Activated CD4-positive, alpha-beta T cell treated with anti-CD3 and anti-CD28 coated beads, Interleukin-2, amount 50 U/mL, for 48 hours (primary cell): Measurements from ENCODE around the gene TMEM151B.

Source experiments
- DNase-seq, 2 experiments: peaks; one replicate each; pipeline ENCODE4 v3.0.0-alpha.2; 2020

Gene TMEM151B

GRCh38 chr6:44253307-44254101, 16.7 kb upstream of the TMEM151B start:
- peak; percentile 69 to 76 for DNase-seq

GRCh38 chr6:44254191-44255104, 15.8 kb upstream of the TMEM151B start:
- peak; percentile 46 to 59 for DNase-seq

- DNase-seq, result peak in 1 of 2 experiments; percentile 54
Observed at GRCh38 chr6:44255105-44255808, 15.0 kb upstream of the TMEM151B start.

- no peak for DNase-seq
Observed at GRCh38 chr6:44255871-44256774, 14.1 kb upstream of the TMEM151B start.

- DNase-seq, result no peak
Observed at GRCh38 chr6:44256775-44257024, 13.6 kb upstream of the TMEM151B start.

- peak; percentile 66 to 69 for DNase-seq
Observed at GRCh38 chr6:44257025-44257752, 13.1 kb upstream of the TMEM151B start, which contains the start of gene SLC35B2. TSS of gene SLC35B2 (minus strand) at chr6:44257528. CDS start at chr6:44257410, 118 bp downstream.

GRCh38 chr6:44257753-44258324, 12.4 kb upstream of the TMEM151B start:
- DNase-seq, result no peak

GRCh38 chr6:44258325-44258863, 11.9 kb upstream of the TMEM151B start:
- no peak for DNase-seq

GRCh38 chr6:44258921-44259320, 11.3 kb upstream of the TMEM151B start:
- DNase-seq, result no peak

- DNase-seq, result no peak
Observed at GRCh38 chr6:44260011-44260410, 10.2 kb upstream of the TMEM151B start.

GRCh38 chr6:44260451-44261297, 9.6 kb upstream of the TMEM151B start:
- no peak for DNase-seq

- DNase-seq, result no peak
Observed at GRCh38 chr6:44261581-44261980, 8.7 kb upstream of the TMEM151B start.

- no peak for DNase-seq
Observed at GRCh38 chr6:44262467-44263353, 7.5 kb upstream of the TMEM151B start.

- DNase-seq, result peak in 1 of 2 experiments; percentile 62
Observed at GRCh38 chr6:44263354-44264100, 6.7 kb upstream of the TMEM151B start.

GRCh38 chr6:44264154-44265006, 5.9 kb upstream of the TMEM151B start:
- peak in 1 of 2 experiments; percentile 52 for DNase-seq

GRCh38 chr6:44265007-44265721, 5.1 kb upstream of the TMEM151B start, which contains the start of gene NFKBIE:
TSS of gene NFKBIE (minus strand) at chr6:44265551. CDS start at chr6:44265346, 205 bp downstream.
- DNase-seq, result peak; percentile 96
